VCaP (cell line): ENCODE data around the gene SPRR2E.

Source experiments
- H3K27ac ChIP-seq: fragments of 450-650 bp; 2 replicates; pipeline ENCODE4 v1.5.1; 2017
- TF ChIP-seq, protein P1 (sequence below): fragments of 450-650 bp; conservative IDR thresholded peaks from 2 replicates; pipeline ENCODE4 v1.5.1; 2017; ENCODE audit warnings: mild to moderate bottlenecking, moderate library complexity

The SPRR2E gene

DNA sequence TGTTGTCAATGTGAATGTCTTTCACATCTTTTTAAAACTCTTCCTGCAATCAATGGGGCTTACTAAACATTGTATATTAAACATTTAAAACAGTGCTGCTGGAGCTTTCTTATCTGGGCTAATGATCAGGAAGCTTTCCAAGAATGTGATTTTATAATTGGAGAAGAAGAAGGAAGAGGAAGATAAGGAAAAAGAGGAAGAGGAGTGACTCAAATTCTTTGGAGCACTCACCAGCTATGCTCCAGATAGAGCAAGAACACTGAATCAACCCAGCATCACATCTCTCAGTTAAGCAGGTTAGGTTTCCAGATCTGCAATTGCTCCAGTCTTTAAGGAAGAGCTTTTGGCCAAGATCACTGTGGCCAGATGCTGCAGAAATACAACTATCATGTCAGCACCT is 1.4 kb upstream of the SPRR2E start:
- TF ChIP-seq, protein P1, sequence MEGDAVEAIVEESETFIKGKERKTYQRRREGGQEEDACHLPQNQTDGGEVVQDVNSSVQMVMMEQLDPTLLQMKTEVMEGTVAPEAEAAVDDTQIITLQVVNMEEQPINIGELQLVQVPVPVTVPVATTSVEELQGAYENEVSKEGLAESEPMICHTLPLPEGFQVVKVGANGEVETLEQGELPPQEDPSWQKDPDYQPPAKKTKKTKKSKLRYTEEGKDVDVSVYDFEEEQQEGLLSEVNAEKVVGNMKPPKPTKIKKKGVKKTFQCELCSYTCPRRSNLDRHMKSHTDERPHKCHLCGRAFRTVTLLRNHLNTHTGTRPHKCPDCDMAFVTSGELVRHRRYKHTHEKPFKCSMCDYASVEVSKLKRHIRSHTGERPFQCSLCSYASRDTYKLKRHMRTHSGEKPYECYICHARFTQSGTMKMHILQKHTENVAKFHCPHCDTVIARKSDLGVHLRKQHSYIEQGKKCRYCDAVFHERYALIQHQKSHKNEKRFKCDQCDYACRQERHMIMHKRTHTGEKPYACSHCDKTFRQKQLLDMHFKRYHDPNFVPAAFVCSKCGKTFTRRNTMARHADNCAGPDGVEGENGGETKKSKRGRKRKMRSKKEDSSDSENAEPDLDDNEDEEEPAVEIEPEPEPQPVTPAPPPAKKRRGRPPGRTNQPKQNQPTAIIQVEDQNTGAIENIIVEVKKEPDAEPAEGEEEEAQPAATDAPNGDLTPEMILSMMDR = no peak
- H3K27ac ChIP-seq = no peak overlapping the region

DNA sequence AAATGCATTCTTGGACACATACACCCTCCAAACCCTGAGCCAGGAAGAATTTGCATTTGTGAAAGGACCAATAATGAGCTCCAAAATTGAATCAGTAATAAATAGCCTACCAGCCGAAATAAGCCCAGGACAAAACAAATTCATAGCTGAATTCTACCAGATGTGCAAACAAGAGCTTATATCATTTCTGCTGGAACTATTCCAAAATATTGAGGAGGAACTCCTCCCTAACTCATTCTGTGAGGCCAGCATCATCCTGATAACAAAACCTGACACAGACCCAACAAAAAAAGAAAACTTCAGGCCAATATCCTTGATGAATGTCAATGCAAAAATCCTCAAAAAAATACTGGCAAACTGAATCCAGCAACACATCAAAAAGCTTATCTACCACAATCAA is 6.7 kb downstream of the SPRR2E start:
- TF ChIP-seq, protein P1 = no peak
- no peak overlapping the region for H3K27ac ChIP-seq

DNA sequence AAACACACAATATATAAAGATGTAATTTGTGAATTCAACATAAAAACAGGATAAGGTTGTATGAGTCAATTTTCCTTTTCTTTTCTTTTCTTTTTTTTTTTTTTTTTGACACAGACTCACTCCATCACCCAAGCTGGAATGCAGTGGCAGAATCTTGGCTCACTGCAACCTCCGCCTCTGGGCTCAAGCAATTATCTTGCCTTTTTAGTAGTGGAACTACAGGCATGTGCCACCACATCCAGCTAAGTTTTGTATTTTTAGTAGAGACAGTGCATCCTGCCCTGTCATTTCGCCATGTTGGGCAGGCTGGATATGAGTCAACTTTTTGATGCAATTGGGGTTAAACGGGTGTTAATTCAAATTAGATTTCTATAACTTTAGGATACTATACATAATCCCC is 12.6 kb downstream of the SPRR2E start:
- TF ChIP-seq, protein P1 = no peak
- no peak overlapping the region for H3K27ac ChIP-seq

DNA sequence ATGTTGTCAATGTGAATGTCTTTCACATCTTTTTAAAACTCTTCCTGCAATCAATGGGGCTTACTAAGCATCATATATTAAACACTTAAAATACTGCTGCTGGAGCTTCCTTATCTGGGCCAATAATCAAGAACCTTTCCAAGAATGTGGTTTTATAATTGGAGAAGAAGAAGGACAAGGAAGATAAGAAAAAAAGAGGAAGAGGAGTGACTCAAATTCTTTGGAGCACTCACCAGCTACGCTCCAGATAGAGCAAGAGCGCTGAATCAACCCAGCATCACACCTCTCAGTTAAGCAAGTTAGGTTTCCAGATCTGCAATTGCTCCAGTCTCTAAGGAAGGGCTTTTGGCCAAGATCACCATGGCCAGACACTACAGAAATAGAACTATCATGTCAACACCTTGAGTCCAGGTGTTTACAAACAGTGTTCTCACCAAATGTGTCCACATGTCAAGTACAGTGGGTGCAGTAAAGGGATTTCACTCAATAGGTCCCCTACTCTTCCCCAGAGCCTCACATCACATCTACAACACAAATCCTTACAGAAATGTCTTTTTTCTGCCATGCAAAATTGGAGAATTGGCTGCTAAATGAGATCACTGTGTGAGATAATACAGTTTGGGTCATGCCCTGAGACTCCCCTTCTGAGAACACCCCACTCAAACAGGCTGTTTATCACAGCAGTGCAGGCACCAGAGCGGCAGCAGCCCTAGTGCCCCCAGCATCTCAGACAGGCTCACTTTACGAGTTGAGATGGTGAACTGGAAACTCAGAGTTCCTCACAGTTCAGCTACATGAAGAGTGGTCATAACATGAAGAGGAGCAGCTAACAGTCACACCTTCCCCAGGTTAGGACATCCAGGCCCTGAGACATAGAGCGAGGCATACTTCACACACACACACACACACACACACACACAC is 21.3 kb downstream of the SPRR2E start:
- H3K27ac ChIP-seq = no peak overlapping the region
- TF ChIP-seq, protein P1 = no peak

DNA sequence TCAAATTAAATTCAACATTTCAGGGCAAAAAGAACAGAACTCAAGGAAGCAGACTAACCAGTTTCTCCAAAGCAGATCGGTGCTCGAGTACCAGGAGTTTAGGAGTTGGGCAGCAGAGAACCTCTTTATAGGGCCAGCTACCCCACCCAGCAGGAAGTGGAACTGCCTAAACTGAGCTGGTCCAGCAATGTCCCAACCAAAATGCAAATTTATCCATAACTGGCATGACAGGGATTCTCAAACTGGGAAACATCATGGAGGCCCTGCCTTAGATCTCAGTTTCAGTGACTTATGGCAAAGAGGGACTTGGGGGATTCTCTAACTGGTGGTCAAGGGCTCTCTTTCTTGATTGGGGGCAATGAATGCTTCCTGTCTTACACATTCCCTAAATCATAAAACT is 22.8 kb downstream of the SPRR2E start, which contains the start of gene SPRR2B:
Gene SPRR2B (minus strand): TSS at position 101 of the 400 bp plus-strand sequence. CDS start 772 bp downstream, outside the sequence.
- TF ChIP-seq, protein P1 = no peak
- H3K27ac ChIP-seq = no peak within 1 kb of the TSS

DNA sequence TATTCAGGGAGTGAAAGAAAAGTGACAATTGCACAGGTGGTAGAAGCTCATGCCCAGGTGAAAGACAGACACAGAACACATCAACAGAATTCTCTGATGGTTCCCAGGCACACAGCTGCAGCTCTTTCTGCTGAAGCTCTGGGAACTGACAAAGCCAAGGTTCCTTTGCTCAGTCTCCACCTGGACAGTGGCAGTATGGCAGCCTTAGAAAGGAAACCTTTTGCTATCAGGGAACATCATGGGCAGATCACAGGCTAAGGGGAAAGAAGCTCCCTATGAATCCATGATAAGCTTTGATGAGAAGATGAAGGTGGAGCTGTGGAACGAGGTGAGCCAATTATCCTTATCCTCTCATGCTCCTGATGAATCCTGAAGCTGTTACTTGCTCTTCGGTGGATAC is 24.1 kb downstream of the SPRR2E start:
- TF ChIP-seq, protein P1 = no peak
- no peak overlapping the region for H3K27ac ChIP-seq

DNA sequence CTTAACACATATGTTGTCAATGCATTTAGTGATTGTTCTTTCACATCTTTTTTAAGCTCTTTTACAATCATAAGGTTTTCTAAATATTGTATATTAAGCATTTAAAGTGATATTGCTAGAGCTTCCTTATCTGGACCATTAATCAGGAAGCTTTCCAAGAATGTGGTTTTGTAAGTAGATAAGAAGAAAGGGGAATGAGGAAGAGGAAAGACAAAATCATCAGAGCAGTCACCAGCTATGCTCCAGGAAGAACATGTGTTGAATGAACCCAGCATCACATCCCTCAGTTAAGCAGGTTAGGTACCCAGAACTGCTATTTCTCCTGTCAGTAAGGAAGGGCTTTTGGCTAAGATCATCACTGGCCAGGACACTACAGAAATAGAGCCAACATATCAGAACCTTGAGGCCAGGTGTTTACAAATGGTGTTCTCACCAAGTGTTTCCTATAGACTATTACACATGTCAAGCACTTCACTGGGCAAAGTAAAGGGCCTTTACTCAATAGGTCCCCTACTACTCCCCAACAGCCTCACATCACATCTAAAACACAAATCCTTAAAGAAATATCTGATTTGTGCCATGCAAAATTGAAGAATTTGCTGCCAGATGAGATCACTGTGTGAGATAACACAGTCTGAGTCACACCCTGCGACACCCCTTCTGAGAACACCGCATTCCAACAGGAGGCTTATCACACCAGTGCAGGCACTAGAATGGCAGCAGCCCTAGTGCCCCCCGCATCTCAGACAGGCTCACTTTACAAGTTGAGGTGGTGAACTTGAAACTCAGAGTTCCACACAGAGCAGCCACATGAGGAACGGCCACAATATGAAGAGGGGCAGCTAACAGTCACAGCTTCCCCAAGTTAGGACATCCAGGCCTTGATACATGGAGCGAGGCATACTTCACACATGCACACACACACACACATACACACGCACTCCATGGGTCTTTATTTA is 35.2 kb downstream of the SPRR2E start:
- TF ChIP-seq, protein P1 = no peak
- no peak overlapping the region for H3K27ac ChIP-seq
